Ovary (tissue), 3 donors: Measurements from ENCODE around the gene SMARCD2.

Source experiments
- CTCF ChIP-seq, 3 donors: fragments of 450-650 bp in 2 of 3; fragments of 200-600 bp in 1 of 3; IDR thresholded peaks; one replicate each; pipeline versions ENCODE4 v1.5.1 to v1.8.0; 2016 to 2022; ENCODE audit warnings: antibody characterized with exemption in 3 of 3, mild to moderate bottlenecking in 1 of 3
- POLR2A ChIP-seq: fragments of 450-650 bp; IDR thresholded peaks from one replicate; pipeline ENCODE4 v1.6.1; 2017; ENCODE audit warnings: antibody characterized with exemption, mild to moderate bottlenecking, moderate library complexity
- donor health status: DM: no; HTN: no; CAD: no.

GRCh38 chr17:63826468-63827001, 15.9 kb downstream of the SMARCD2 start:
- TF ChIP-seq POLR2A (no peak), CTCF (IDR thresholded peaks at IDR 0.05) (no peak)
